HG03139 (cell line): ENCODE data around the gene SLC47A2.

Source experiments
- ATAC-seq: cut with Tn5 transposase; IDR thresholded peaks from one replicate; pipeline ENCODE4 v1.9.1; 2021; ENCODE audit not compliant: unreplicated experiment

The SLC47A2 gene

GRCh38 chr17:19747829-19748806 lies 31.7 kb upstream of the SLC47A2 start, which contains the start of gene ALDH3A1:
Gene ALDH3A1, minus strand, starts transcription at chr17:19748298. Its CDS starts 3,169 bp downstream, at chr17:19745129.
- no peak for ATAC-seq

GRCh38 chr17:19747159-19747719 lies 30.9 kb upstream of the SLC47A2 start:
- no peak for ATAC-seq

GRCh38 chr17:19746517-19746916 lies 30.1 kb upstream of the SLC47A2 start:
- ATAC-seq = no peak

GRCh38 chr17:19744922-19745757 lies 28.8 kb upstream of the SLC47A2 start:
- ATAC-seq = no peak

GRCh38 chr17:19744492-19744891 lies 28.1 kb upstream of the SLC47A2 start:
- ATAC-seq = no peak

- ATAC-seq = no peak
Measured at GRCh38 chr17:19743101-19744100, 27.0 kb upstream of the SLC47A2 start.

- no peak for ATAC-seq
Measured at GRCh38 chr17:19742495-19742894, 26.1 kb upstream of the SLC47A2 start.

GRCh38 chr17:19741832-19742457 lies 25.6 kb upstream of the SLC47A2 start:
- ATAC-seq = no peak

GRCh38 chr17:19740933-19741332 lies 24.5 kb upstream of the SLC47A2 start:
- ATAC-seq = no peak

GRCh38 chr17:19739241-19740201 lies 23.1 kb upstream of the SLC47A2 start:
- ATAC-seq = no peak

- no peak for ATAC-seq
Measured at GRCh38 chr17:19738757-19739156, 22.4 kb upstream of the SLC47A2 start.

- no peak for ATAC-seq
Measured at GRCh38 chr17:19738073-19738449, 21.7 kb upstream of the SLC47A2 start.

GRCh38 chr17:19737305-19738072 lies 21.1 kb upstream of the SLC47A2 start:
- ATAC-seq = no peak

GRCh38 chr17:19736071-19736470 lies 19.7 kb upstream of the SLC47A2 start:
- no peak for ATAC-seq

- no peak for ATAC-seq
Measured at GRCh38 chr17:19733953-19734526, 17.7 kb upstream of the SLC47A2 start.

GRCh38 chr17:19731626-19732025 lies 15.2 kb upstream of the SLC47A2 start:
- ATAC-seq = no peak

- ATAC-seq = no peak
Measured at GRCh38 chr17:19730843-19731242, 14.5 kb upstream of the SLC47A2 start.
